HK-2 (cell line): Measurements from ENCODE around the gene SMG1.
"Not testable (repeated sequence)": the region's sequence is repeated elsewhere in the genome, so short reads cannot be mapped to it uniquely, and the experiment has no call there.

Source experiments
- DNase-seq: peaks from one replicate; pipeline ENCODE4 v3.0.0-alpha.2; 2018; ENCODE audit not compliant: unreplicated experiment

SMG1 gene

DNA sequence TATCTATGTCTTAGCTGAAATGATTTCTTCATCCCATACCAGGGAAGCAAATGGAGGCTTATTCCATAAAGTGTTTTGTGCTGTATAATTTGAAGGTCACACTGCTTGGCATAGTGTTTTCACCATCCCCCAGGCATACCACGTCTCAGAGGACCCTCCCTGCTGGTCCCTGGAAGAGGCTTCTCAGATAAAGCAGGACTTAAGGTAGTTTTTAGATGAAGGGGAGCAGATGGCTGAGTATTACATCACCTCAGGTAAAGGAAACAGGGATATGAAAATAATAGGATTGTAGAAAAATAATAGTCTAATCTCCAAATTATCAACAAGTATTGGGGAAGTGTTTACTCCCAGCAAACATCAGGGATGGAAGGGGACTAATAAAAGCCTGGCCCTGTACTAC, 7.3 kb upstream of the SMG1 start:
- no peak for DNase-seq

DNA sequence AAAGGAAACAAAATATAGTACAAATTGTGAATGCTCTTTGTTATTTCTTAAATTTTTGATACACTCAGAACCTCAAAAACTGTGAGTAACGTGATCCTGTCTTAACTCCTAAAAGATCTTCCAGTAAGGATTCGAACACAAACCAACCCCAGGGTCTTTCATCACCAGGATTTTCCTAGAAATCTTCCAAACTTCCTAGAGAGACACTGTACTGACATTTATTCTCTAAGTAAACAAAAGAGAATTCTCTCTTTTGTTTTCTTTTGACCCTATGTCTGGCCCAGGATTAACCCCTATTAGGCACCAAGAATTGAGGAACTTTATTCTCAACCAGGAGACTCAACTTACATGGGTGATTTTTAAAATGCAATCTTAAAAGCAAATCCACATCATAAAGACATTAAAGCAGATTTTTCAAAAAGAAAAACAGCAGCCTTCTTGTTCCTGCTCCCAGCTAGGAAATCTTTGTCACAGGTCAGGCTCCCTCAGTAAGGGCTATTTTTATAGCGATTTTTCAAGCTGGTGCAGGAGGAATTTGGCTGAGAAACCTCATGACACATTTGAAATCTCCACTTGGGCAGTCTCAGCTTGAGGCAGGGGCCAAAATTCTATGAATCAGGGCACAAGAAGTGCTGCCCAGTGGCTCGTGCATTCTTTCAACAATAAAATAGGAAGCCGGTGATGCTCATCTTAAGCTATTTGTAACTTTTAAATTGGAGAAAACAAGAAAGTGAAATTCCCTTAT, 6.2 kb upstream of the SMG1 start:
- no peak for DNase-seq

DNA sequence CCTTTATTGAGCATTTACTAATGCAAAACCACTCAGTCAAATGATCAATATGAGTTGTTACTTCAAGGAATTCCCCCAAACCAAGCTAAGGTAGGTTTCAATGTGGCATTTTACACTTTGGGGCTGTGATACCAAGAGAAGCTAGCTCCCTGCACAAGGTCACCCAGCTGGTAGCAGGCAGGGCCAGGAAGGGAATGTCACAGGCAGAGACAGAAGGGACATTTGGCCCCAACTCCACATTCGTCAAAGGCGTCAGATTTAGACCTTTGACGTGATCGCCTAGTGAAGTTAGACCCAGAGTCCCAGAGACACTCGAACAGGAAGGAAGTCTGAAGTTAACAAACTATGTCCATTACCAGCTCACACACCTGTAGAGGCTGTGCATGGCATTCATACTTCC, 5.5 kb upstream of the SMG1 start:
- DNase-seq, result no peak

DNA sequence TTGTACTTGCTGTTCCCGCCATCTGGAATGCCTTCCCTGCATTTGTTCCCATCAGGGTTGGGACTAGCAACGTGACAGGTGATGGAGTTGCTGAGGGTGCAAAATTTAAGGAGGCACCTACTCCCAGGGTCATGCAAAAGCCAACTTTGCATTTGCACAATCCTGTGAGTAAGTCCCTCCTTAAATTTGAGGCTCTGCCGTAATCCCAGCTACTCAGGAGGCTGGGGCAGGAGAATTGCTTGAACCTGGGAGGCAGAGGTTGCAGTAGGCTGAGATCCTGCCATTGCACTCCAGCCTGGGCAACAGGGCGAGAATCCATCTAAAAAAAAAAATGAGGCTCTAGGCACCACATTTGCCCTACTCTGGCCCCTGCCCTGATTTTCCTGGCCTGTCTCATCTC, 3.9 kb upstream of the SMG1 start:
- DNase-seq, result not testable (repeated sequence)

DNA sequence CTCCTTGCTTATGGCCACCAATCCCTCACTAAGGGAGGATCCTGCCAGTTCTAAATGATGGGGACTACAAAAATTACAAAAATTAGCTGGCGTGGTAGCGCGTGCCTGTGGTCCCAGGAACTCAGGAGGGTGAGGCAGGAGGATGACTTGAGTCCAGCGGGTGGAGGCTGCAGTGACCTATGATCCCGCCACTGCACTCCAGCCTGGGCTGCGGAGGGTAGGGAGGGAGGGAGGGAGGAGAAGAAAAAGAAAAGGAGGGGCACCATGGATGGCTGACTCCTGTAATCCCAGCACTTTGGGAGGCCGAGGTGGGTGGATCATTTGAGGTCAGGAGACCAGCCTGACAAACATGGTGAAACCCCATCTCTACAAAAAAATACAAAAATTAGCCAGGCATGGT, 1.9 kb upstream of the SMG1 start:
- DNase-seq, result peak; percentile 52

DNA sequence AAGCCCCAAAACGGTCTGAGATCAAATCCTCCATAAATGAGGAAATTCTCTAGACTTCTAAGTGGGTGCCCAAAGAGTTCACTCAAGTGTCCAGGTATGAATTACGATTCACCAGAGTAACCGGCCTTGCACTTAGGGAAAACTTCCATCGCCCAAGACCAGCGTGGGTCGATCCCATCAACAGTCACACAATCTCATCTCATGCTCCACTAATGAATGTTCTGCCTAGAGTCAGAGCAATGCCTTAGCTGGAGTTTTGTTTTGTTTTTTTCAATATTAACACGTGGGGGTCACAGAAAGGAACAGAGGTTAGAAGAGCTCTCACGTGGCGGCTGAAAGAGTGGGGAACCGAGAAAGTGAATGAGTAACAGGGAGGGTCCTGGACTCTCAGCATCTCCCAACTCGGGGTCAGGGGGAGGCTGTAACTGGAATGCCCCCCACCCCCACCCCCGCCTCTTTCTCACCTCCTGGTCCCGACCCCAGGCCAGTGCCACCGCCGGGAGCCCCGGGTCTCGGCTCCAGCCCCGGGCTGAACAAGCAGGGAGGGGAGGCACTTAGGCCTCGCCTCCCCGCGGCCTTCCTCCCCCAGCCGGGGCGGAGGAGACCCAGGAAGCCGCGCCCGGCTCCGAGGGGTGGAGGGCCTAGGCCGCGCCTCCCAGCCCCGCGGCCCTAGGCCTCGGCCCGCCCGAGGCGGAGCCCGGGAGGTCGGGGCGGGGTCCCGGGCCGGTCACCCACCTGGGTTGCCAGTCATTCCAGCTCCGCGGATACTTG, 808 bp downstream of the SMG1 start:
- not testable (repeated sequence) for DNase-seq

DNA sequence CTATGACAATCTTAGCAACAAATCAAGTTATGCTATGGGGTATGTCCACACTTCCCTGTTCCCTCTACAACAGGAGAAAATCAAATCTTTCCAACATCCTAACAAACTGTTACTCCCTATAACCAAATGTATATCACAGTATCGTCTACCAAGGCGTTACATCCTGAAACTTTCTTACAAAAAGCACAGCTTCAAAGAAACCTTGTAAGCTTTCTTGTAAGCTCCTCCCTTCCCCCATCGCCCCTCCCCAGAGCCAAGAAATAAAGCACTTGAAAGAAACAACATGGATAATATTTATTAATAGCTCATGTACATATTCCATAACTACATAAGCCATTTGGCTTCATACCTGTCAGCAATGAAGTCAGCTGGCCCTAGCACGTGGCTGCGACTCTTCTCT, 2.3 kb downstream of the SMG1 start:
- DNase-seq, result not testable (repeated sequence)

DNA sequence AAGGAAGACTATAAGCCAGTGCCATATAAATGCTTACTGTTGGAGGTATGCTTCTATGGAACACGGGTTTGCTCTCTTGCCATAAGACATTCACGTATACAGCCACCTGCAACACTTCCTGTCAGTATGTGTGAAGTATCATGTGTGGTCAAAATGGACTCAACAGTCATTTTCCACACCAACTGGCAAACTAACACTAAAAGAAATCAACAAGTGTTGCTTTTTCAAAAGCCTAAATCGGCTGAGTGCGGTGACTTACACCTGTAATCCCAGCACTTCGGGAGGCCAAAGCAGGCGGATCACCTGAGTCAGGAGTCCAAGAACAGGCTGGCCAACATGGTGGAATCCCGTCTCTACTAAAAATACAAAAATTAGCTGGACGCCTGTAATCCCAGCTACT, 3.1 kb downstream of the SMG1 start:
- DNase-seq, result not testable (repeated sequence)

DNA sequence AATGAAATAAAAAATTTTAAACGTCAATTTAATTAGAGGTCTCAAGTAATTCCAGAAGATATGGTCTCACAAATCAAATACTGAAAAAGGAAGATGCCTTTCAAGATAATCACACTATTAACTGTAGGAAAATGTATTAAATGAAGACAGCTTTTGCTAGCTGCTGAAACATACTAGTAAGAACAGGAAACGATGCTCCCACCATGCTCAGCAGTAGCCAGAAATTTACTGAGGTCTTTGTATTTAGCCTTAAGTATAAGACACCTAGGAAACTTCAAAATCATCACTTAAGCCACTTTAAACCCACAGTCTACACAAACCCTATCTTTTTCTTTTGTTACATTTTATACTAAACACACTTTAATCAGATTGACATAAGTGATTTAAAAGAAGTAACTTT, 16.6 kb downstream of the SMG1 start:
- DNase-seq, result not testable (repeated sequence)

DNA sequence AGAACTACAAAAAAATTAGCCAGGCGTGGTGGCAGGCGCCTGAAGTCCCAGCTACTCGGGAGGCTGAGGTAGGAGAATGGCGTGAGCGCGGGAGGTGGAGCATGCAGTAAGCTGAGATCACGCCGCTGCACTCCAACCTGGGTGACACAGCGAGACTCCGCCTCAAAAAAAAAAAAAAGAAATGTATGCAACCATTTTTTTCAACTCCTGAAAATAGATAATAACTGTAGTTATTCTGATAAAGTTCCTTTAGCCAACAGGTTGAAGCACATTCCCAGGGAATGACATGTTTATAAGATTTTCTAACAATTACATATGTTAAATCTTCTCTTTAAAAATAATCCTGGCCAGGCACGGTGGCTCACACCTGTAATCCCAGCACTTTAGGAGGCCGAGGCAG, 17.5 kb downstream of the SMG1 start:
- DNase-seq, result not testable (repeated sequence)

DNA sequence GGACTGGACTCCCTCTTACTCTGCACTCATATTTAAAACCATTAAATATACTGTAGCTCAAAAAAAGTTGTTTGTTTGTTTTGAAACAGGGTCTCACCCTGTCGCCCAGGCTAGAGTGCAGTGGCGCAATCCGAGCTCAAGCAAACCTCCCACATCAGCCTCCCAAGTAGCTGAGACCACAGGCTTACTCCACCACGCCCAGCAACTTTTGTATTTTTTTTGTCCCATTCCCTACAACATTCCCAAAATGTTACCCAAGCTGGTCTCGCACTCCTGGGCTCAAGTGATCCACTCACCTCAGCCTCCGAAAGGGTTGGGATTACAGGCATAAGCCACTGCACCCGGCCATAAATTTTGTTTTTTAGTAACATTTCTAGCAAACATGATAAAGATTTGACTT, 23.4 kb downstream of the SMG1 start:
- DNase-seq, result not testable (repeated sequence)

DNA sequence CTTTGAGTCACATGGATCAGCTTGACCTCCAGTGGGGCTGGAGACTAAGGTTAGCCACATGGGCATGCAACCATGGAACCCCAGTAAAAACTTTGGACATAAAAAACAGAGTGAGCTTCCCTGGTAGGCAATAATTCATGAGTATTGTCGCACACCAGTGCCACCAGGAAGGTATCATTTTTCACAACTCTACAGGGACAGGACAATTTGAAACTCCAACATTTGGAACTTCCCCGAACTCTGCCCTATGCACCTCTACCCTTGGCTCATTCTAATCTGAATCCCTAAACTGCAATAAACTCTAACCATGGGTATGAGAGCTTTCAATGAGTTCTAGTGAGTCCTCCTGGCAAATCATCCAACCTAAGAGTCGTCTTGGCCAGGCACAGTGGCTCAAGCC, 24.2 kb downstream of the SMG1 start:
- DNase-seq, result not testable (repeated sequence)

DNA sequence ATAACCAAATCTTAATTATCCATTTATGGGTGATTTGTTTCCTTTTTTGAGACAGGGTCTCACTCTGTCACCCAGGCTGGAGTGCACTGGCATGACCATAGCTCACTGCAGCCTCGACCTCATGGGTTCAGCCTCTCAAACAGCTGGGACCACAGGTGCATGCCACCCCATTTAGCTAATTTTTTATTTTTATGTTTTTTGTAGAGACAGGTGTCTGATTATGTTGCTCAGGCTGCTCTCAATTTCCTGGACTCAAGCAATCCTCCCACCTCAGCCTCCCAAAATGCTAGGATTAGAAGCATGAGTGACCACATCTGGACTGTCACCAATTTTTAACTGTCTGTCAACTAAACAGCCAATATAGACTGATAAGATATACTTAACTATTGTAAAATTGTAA, 25.0 kb downstream of the SMG1 start:
- DNase-seq, result not testable (repeated sequence)

DNA sequence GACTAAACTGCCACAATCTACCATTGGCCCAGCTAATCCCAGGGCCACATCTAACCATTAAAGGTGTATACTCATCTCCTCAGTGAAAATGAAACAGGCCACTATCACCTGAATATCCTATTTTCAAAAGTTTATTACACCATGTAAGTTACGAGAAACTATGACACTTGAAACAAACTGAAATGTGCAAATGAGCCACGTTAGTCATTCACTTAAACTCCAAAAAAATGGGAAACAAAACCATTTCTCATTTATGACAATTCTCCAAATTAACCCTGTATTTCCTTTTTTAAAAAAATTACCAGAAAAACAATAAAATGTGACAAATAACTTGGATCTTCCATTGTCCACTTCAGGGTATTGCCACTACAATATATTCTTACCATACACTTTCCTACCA, 41.8 kb downstream of the SMG1 start:
- not testable (repeated sequence) for DNase-seq

DNA sequence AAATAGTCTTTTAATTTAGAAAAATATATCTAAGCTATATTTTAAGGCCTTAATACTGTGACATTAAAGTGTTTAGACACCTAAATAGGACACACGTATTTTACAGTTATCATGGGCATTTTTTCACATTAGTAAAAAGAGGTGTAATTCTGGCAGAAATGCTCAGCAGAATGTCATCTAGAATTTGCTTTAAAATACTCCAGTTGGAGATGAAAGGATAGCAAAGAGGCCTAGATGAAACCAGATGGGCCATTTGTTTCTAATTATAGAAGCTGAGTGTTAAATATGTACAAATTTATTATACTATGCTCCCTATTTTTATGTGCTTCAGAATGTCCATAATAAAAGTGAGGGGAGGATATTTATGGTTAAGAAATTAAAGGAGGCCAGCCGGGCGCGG, 48.5 kb downstream of the SMG1 start:
- not testable (repeated sequence) for DNase-seq

DNA sequence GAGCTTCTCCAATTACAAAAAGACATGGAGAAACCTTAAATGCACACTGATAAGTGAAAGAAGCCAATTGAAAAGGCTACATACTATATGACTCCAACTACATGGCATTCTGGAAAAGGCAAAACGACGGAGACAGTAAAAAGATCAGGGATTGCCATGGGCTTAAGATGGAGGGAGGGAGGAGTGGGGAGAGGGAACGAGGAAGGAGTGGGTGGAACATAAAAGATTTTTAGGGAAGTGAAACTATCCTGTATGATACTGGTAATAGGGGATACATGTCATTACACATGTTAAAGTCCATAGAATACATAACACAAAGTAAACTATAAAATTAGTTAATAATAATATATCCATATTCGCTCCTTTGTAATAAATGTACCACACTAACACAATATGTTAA, 48.9 kb downstream of the SMG1 start:
- DNase-seq, result not testable (repeated sequence)

DNA sequence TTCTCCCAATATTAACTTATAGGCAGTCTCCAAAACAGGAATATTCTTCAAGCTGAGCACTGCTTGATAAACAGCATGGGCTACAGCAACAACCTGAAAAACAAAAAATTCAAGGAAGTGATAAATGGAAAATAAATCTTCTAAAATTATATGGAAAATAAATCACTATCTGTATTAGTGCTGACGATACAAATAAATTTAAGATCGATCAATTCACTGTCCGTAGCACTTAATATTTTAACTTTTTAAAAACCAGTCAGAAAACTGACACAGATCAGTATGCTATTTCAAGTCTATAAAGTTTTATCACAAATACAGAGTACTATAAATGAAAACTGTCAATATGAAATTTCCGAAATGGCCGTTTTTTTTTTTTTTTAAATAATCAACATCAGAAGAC, 49.9 kb downstream of the SMG1 start:
- not testable (repeated sequence) for DNase-seq

DNA sequence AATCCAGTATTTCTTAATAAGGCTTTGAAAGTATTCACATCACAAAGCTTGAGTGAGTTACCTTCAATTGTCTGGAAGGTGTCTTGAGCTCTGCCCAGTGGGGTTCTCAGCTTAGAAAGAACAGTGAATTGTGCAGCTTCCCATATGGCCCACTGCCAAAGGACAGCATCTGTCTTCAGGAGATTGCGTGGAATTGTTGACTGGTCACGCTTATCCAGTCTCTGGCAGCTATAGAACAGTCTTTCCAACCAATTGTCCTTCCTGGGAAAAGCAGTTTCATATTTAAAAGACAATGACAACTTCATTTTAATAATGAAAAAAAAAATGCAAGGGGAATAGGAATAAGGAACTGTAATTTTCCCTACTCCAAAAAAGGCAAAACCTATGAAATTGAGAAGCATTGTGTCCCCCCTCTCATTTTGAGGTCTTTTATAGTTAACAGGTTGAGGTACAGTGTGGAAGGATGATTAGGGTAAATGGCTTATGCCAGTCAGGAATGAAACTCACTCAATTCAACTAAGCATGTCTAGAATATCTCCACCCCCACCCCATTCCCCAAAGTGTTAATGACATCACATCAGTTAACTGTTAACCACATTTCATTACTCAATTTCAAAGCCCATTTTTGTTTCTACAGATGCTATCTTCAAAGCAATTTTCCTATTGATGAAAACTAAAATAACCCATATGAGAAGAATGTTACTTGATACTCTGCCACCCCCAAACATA, 57.0 kb downstream of the SMG1 start:
- DNase-seq, result not testable (repeated sequence)

DNA sequence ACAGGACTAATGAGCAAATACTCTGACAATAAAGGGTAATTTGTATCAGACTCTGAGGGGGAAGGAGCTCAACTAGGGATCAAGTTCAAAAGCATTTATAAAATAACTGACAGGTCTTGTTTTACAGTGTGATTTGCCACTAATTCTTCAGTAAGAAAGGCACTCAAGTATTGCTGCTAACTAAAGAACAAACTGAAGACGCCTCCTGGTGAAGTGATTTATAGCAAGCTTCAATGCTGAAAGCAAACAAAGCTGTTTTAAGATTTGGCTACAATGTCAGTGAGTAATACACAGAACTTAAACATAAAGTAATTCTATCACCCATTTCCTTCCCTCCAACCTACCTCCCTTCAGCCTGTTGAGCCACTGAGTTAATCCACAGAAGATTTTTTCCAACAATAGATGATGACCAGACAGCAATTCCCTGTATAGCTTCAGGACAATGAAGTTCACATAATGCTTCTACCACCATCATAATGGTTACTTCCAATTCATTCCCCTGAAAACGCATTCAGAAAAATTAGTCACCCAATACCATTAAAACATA, 59.9 kb downstream of the SMG1 start:
- not testable (repeated sequence) for DNase-seq

DNA sequence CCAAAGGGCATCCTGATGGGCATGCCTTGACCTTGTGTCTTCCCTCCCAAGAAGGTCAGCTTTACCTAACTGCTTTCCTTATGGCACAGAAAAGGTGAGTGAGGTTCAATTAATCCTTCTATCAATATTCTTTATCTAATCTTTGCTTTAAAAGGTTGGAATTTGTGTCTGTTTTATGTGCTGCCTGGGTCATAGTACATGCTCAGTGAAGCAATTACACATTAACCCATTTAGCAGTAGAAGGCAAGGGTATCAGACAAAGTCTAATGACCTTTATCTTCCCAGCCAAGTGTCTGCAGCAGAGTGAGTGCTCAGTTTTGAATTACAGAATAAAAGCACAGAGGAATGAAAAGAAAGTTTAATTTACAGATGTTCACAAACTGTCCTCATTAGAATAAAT, 63.3 kb downstream of the SMG1 start:
- not testable (repeated sequence) for DNase-seq

DNA sequence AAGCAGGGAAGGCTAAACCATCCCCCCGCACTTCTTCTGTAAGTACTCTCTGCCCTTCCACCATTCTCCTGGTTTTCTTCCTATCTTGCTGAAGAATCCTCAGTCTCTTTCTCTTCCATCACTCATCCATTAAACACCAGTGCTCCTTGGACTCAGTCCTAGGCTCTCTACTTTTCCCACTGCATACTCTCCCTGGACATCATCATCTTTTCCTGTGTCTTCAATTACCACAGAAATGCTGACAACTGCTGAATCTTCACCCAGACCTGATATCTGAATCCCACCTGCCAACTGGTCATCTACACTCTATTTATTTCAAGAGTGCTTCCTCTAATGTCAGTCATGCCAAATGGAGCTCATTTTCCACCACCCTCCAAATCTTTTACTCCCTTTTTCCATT, 71.0 kb downstream of the SMG1 start:
- DNase-seq, result no peak

DNA sequence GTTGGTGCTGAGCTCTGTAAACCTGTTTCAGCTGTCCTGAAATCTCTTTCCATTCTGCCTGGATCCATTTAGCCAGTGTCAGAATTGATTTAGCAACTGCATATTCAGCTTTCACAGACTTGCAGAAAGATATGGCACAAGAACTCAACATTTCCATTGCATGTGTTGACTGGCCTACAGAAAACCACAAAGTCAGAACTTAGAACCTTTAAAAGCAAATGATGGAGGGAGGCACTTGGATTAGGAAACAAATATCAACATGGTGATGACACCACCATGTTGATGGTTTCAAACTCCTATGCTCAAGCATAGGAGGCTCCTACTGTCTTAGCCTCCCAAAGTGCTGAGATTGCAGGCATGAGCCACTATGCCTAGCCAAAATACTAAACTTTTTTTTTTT, 72.5 kb downstream of the SMG1 start:
- DNase-seq, result no peak
